ENCODE measurements around the gene CES4A. TPM values are rescaled to one million over a fixed set of nuclear protein-coding genes. Genes with fewer than 3 reads are reported as not detected.

CES4A gene
- total RNA-seq, 1 experiment from 2014 or later = 0.61 TPM

GRCh38 chr16:66983033-66983432 lies 5.4 kb upstream of the CES4A start:
- no peaks in the 10 kb centered on the region for H3K36me3 Mint-ChIP-seq
- H3K27me3 Mint-ChIP-seq (ENCODE audit: low read depth) = peaks cover 3% of the 10 kb centered on the region; the same call in 1 of the 2 replicates
- TF ChIP-seq ESRRA (CRISPR knock-in tag; IDR thresholded peaks at IDR 0.05; ENCODE audit: borderline replicate concordance) (no peak), ZNF263 (CRISPR knock-in tag; IDR thresholded peaks at IDR 0.05; ENCODE audit: low read depth) (no peak), EMX1 (CRISPR knock-in tag; IDR thresholded peaks at IDR 0.05) (no peak), SOX15 (CRISPR knock-in tag; IDR thresholded peaks at IDR 0.05) (no peak), ZNF423 (CRISPR knock-in tag; IDR thresholded peaks at IDR 0.05) (no peak), RELA (CRISPR knock-in tag; IDR thresholded peaks at IDR 0.05; ENCODE audit: borderline replicate concordance) (no peak), JUN (CRISPR knock-in tag; IDR thresholded peaks at IDR 0.05) (no peak), E2F5 (CRISPR knock-in tag; IDR thresholded peaks at IDR 0.05) (no peak), OVOL2 (CRISPR knock-in tag; IDR thresholded peaks at IDR 0.05; ENCODE audit: borderline replicate concordance) (no peak), GTF2I (CRISPR knock-in tag; conservative IDR thresholded peaks at IDR 0.05) (no peak), PREB (CRISPR knock-in tag; IDR thresholded peaks at IDR 0.05; ENCODE audit: borderline replicate concordance) (no peak), ATF2 (CRISPR knock-in tag; IDR thresholded peaks at IDR 0.05; ENCODE audit: borderline replicate concordance, low read depth) (no peak), ATF1 (CRISPR knock-in tag; IDR thresholded peaks at IDR 0.05) (no peak), MAX (CRISPR knock-in tag; IDR thresholded peaks at IDR 0.05) (no peak)
- TF ChIP-seq, protein P1, sequence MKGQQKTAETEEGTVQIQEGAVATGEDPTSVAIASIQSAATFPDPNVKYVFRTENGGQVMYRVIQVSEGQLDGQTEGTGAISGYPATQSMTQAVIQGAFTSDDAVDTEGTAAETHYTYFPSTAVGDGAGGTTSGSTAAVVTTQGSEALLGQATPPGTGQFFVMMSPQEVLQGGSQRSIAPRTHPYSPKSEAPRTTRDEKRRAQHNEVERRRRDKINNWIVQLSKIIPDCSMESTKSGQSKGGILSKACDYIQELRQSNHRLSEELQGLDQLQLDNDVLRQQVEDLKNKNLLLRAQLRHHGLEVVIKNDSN (CRISPR knock-in tag; IDR thresholded peaks at IDR 0.05) = no peak
- TF ChIP-seq, protein P2, sequence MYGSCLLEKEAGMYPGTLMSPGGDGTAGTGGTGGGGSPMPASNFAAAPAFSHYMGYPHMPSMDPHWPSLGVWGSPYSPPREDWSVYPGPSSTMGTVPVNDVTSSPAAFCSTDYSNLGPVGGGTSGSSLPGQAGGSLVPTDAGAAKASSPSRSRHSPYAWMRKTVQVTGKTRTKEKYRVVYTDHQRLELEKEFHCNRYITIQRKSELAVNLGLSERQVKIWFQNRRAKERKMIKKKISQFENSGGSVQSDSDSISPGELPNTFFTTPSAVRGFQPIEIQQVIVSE (CRISPR knock-in tag; IDR thresholded peaks at IDR 0.05; ENCODE audit: borderline replicate concordance) = no peak
- no peaks in the 10 kb centered on the region for H3K9me3 Mint-ChIP-seq
- no peaks in the 10 kb centered on the region for H3K4me1 Mint-ChIP-seq
- H3K27ac Mint-ChIP-seq = no peak overlapping the region
- no peak for ATAC-seq
- H3K4me3 Mint-ChIP-seq = no peak overlapping the region
- POLR2A ChIA-PET = no interaction called here
- CTCF ChIA-PET = interaction anchor here (0.6 to 1.7 kb wide), 5 partner anchors 22 to 215 kb away, joined by 3 to 6 read pairs (median 3); partner anchors contain the start of gene CES3
- no peak for DNase-seq (ENCODE audit: low spot score)

- Mint-ChIP-seq H3K36me3 (no peaks in the 10 kb centered on the region), H3K27me3 (ENCODE audit: low read depth) (peaks cover 4% of the 10 kb centered on the region; the same call in 1 of the 2 replicates), H3K4me3 (no peak overlapping the region), H3K27ac (no peak overlapping the region), H3K4me1 (no peaks in the 10 kb centered on the region), H3K9me3 (no peaks in the 10 kb centered on the region)
- ChIA-PET CTCF (interaction anchor here (2.3 kb wide), 1 partner anchor 24 kb away, joined by 7 read pairs; the partner anchor contains the start of gene CES3), POLR2A (no interaction called here)
- DNase-seq (ENCODE audit: low spot score) (no peak), ATAC-seq (no peak)
- no peak for TF ChIP-seq HMGA2 (CRISPR knock-in tag; IDR thresholded peaks at IDR 0.05)
- TF ChIP-seq, protein P3, sequence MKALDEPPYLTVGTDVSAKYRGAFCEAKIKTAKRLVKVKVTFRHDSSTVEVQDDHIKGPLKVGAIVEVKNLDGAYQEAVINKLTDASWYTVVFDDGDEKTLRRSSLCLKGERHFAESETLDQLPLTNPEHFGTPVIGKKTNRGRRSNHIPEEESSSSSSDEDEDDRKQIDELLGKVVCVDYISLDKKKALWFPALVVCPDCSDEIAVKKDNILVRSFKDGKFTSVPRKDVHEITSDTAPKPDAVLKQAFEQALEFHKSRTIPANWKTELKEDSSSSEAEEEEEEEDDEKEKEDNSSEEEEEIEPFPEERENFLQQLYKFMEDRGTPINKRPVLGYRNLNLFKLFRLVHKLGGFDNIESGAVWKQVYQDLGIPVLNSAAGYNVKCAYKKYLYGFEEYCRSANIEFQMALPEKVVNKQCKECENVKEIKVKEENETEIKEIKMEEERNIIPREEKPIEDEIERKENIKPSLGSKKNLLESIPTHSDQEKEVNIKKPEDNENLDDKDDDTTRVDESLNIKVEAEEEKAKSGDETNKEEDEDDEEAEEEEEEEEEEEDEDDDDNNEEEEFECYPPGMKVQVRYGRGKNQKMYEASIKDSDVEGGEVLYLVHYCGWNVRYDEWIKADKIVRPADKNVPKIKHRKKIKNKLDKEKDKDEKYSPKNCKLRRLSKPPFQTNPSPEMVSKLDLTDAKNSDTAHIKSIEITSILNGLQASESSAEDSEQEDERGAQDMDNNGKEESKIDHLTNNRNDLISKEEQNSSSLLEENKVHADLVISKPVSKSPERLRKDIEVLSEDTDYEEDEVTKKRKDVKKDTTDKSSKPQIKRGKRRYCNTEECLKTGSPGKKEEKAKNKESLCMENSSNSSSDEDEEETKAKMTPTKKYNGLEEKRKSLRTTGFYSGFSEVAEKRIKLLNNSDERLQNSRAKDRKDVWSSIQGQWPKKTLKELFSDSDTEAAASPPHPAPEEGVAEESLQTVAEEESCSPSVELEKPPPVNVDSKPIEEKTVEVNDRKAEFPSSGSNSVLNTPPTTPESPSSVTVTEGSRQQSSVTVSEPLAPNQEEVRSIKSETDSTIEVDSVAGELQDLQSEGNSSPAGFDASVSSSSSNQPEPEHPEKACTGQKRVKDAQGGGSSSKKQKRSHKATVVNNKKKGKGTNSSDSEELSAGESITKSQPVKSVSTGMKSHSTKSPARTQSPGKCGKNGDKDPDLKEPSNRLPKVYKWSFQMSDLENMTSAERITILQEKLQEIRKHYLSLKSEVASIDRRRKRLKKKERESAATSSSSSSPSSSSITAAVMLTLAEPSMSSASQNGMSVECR (CRISPR knock-in tag; IDR thresholded peaks at IDR 0.05; ENCODE audit: borderline replicate concordance) = no peak
- no peak for TF ChIP-seq E2F5 (CRISPR knock-in tag; IDR thresholded peaks at IDR 0.05)
- TF ChIP-seq NFE2L1 (CRISPR knock-in tag; IDR thresholded peaks at IDR 0.05) = no peak
- TF ChIP-seq TP53 (CRISPR knock-in tag; IDR thresholded peaks at IDR 0.05) = no peak
- TF ChIP-seq MYBL2 (CRISPR knock-in tag; IDR thresholded peaks at IDR 0.05) = no peak
- TF ChIP-seq, protein P4, sequence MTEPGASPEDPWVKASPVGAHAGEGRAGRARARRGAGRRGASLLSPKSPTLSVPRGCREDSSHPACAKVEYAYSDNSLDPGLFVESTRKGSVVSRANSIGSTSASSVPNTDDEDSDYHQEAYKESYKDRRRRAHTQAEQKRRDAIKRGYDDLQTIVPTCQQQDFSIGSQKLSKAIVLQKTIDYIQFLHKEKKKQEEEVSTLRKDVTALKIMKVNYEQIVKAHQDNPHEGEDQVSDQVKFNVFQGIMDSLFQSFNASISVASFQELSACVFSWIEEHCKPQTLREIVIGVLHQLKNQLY (CRISPR knock-in tag; IDR thresholded peaks at IDR 0.05) = no peak
These were observed 3.5 kb upstream of the CES4A start for GRCh38 chr16:66984892-66985311.

All from WTC11 (cell line).